ENCODE data around the gene WDR18. TPM values are rescaled to one million over a fixed set of nuclear protein-coding genes. Genes with fewer than 3 reads are reported as not detected.

The WDR18 gene, protein sequence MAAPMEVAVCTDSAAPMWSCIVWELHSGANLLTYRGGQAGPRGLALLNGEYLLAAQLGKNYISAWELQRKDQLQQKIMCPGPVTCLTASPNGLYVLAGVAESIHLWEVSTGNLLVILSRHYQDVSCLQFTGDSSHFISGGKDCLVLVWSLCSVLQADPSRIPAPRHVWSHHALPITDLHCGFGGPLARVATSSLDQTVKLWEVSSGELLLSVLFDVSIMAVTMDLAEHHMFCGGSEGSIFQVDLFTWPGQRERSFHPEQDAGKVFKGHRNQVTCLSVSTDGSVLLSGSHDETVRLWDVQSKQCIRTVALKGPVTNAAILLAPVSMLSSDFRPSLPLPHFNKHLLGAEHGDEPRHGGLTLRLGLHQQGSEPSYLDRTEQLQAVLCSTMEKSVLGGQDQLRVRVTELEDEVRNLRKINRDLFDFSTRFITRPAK
- 61.9 and 65.2 TPM in 2 replicates for total RNA-seq

GRCh38 chr19:984165-984967 is at the start of gene WDR18:
Gene WDR18 (plus strand): TSS chr19:984345. CDS start chr19:984354, 9 bp downstream.

GRCh38 chr19:1000095-1000494 is 15.9 kb downstream of the WDR18 start, which contains the start of gene GRIN3B:
Gene GRIN3B (plus strand): TSS chr19:1000419. CDS start chr19:1000438, 19 bp downstream.

DNA sequence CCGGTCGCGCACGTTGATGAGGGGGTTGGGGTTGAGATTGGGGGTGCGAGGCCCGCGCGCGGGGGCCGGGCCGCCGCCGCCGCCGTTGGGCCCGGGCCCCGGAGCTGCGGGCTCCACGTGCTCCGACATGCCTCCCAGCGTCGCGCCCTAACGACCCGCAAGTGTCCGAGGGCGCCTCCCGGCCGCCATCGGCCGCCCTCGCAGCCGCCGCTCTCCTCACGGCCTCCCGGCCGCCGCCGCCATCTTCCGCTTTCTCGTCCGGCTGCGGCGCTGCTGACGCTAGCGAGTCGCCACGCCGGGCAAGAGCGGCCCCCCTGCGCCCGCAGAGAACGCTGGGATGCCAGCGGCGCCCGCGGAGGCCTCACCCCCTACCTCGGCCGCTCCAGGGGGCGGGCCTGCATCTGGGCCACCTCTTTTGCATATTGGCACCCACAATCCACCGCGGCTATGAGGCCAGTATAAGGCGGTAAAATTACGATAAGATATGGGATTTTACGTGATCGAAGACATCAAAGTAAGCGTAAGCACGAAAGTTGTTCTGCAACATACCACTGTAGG is 36.8 kb downstream of the WDR18 start, which contains the start of gene TMEM259:
TMEM259 (minus strand) TSS at position 256 of the 558 bp plus-strand sequence; CDS start at position 129, 127 bp downstream.

GRCh38 chr19:1025960-1026782 is 42.0 kb downstream of the WDR18 start, which contains the start of gene CNN2:
Gene CNN2 (plus strand): TSS chr19:1026608. CDS start chr19:1026662, 54 bp downstream.

GRCh38 chr19:1039646-1040475 is 55.7 kb downstream of the WDR18 start, which contains the start of gene ABCA7:
Gene ABCA7 (plus strand): TSS chr19:1040107. CDS start chr19:1041362, 1,255 bp downstream.

Other genes with a start within 250 kb of the WDR18 start
- gene MISP, start 233.2 kb upstream of the WDR18 start, total RNA-seq: 55.5 and 95.0 TPM in 2 replicates
- 120 and 273 TPM in 2 replicates for gene PTBP1, start 186.9 kb upstream of the WDR18 start, total RNA-seq
- under 0.01 and 0.28 TPM in 2 replicates for gene PLPPR3, start 162.4 kb upstream of the WDR18 start, total RNA-seq
- gene AZU1, start 156.5 kb upstream of the WDR18 start, total RNA-seq: not detected in 2 replicates
- gene PRTN3, start 143.3 kb upstream of the WDR18 start, total RNA-seq: not detected in 2 replicates
- gene ELANE, start 132.0 kb upstream of the WDR18 start, total RNA-seq: 0.07 TPM in 1 of 2 replicates, not detected in the other
- gene CFD, start 124.7 kb upstream of the WDR18 start, total RNA-seq: 4.4 and 6.4 TPM in 2 replicates
- 19.5 and 32.9 TPM in 2 replicates for gene MED16, start 91.2 kb upstream of the WDR18 start, total RNA-seq
- gene RNU6-9, start 90.9 kb upstream of the WDR18 start, total RNA-seq: not detected in 2 replicates
- 40.5 and 46.1 TPM in 2 replicates for gene R3HDM4, start 71.1 kb upstream of the WDR18 start, total RNA-seq
- under 0.01 and 0.07 TPM in 2 replicates for gene KISS1R, start 67.0 kb upstream of the WDR18 start, total RNA-seq
- gene ARID3A, start 58.3 kb upstream of the WDR18 start, total RNA-seq: 12.0 and 12.4 TPM in 2 replicates
- 1.4 and 2.1 TPM in 2 replicates for gene GRIN3B, start 16.1 kb downstream of the WDR18 start, total RNA-seq
- 74.5 and 108 TPM in 2 replicates for gene TMEM259, start 36.8 kb downstream of the WDR18 start, total RNA-seq
- gene RNU6-2, start 37.2 kb downstream of the WDR18 start, total RNA-seq: not detected in 2 replicates
- gene CNN2, start 42.3 kb downstream of the WDR18 start, total RNA-seq: 143 and 272 TPM in 2 replicates
- 15.1 and 16.1 TPM in 2 replicates for gene ABCA7, start 55.8 kb downstream of the WDR18 start, total RNA-seq
- 4.6 and 4.8 TPM in 2 replicates for gene ARHGAP45, start 82.8 kb downstream of the WDR18 start, total RNA-seq
- gene POLR2E, start 111.0 kb downstream of the WDR18 start, total RNA-seq: 53.0 and 84.9 TPM in 2 replicates
- 220 and 224 TPM in 2 replicates for gene GPX4, start 119.6 kb downstream of the WDR18 start, total RNA-seq
- 23.2 and 120 TPM in 2 replicates for gene SBNO2, start 189.9 kb downstream of the WDR18 start, total RNA-seq
- 110 and 132 TPM in 2 replicates for gene STK11, start 221.4 kb downstream of the WDR18 start, total RNA-seq

Data from nasal cavity respiratory epithelium epithelial cell of viscerocranial mucosa (primary cell).